Stimulated activated CD4-positive, alpha-beta T cell treated with anti-CD3 and anti-CD28 coated beads, Interleukin-4, amount 100 ng/mL, for 1 hour (primary cell): Measurements from ENCODE around the gene TNRC6B.
"Not testable (repeated sequence)": the region's sequence is repeated elsewhere in the genome, so short reads cannot be mapped to it uniquely, and the experiment has no call there.

Experiments used
- DNase-seq: peaks from one replicate; pipeline ENCODE4 v3.0.0-alpha.2; 2020

TNRC6B gene

DNA sequence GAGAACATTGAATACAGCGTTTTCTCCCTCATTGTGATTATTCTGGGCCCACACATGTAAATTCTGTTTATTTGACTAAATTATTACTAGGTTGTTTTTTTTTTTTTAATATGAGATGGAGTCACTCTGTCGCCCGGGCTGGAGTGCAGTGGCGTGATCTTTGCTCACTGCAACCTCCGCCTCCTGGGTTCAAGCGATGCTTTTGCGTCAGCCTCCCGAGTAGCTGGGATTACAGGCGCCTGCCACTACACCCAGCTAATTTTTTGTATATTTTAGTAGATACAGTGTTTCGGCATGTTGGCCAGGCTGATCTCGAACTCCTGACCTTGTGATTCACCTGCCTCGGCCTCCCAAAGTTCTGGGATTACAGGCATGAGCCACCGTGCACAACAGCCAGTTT is 5.9 kb downstream of the TNRC6B start:
- not testable (repeated sequence) for DNase-seq

DNA sequence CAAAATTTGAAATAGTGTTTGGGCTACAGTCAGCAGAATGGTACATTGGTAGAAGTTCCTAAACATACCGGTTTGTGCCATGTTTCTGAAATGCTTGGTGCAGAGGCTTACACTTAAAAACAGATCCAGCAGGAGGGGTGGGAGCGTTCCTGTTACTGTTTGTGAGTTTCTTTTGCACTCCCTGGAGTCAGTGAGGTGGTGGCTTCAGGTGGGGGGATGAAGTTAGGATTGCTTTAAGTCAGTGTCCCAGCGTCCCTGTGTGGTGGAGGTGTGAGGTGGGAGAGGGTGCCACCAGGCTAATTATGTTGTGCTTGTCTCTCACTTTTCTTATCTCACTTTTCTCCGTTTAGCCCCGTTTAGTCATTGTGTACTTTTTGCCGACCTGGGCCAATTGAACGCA is 9.7 kb downstream of the TNRC6B start:
- no peak for DNase-seq

DNA sequence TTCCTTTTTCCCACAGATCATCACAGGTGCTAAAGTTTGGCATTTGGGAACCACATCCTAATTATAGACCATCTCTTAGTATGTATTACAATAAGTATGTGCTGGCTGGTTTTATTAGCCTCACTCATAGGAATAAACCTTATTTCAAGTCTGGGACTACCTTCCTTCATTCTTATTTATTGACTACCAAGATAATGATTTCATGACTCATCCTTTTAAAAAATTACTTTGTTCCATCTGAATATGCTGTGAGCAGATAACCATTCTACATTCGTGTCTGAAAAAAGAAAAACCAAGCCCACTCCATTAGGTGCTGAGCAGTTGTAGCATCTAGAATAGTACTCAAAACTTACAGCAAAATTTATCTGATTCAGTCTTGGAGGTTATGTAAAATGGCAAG is 12.3 kb downstream of the TNRC6B start:
- DNase-seq, result no peak

DNA sequence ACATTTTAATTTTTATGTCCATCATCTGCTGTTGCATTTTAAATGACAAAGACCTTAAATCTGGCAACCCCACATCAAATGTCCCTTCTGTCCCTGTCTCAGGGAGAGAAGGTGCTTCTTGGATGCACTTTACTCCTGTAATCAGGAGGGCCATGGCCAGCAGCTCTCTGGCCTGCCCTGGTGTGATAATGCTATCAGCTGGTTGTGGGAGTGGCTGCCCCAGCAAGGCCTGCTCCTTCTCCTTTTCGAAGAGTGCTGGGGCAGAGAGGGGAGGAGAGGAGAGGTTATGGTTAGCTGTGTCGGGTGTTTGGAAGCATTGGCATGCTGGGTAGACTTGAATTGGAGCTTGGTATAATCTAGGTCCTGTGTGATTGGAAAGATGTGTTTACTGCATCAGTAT is 12.8 kb downstream of the TNRC6B start:
- DNase-seq, result no peak

DNA sequence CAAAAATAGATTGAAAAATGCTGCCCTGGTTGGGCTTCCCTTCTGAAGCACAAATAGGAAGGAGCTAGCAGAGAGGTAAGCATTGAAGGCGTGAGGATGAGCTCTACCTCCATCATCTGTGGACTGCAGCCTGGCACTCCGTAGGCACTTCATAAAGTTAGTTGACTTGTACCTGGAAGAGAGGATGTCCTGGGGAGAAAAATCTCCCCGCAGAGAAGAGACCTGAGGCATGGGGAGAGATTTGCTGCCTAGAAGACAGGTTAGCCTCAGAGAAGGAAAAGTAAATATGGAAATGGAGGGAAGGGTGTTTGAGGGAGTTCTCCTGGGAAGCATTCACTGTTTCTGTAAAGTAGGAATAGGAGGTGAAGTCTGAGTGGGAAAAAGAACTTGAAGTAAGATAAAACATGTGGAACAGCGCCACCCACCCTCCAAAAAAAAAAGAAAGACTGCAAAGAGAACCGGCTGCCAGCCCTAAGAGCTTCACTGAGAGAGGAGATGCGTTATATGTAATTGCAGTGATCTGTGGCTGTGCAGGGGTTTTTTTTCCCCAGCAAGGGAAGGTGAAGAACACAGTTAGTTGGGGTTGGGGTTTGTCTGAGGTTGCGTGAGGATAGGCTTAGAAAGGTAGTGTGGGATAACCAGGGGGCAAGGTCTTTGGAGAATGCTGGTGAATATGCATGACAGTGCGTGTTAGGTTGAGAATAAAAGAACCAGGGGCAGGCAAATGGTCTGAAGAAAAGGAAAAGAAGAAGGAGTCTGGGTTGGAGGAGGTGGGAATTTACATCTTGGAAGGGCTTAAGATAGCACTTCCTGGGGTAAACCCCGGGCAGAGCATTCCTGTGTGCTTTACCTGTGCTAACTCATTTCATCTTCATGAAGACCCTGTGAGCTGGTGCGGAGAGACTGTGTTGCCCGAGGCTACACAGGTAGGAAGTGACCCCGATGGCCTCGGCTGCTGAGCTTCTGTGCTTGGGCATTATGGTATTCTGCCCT is 16.0 kb downstream of the TNRC6B start:
- no peak for DNase-seq

DNA sequence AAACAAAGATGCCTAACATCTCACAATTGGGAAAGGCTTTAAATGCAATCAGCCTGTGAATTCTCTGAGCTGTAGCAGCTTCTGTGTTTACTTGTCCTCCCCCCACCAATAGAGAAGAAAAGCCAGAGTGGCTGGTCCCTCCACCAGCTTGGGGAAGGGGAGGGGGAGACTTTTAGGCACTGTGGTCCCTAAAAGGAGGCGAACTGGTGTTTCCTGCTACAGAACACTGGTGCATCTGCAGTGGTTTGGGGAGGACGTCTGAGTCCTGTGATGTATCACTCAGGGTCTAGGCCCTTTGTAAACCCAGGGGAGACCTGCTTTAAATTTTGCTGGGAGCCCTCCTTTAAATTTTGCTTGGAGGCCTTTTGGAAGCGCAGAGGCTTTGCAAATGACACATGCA is 16.9 kb downstream of the TNRC6B start:
- no peak for DNase-seq

DNA sequence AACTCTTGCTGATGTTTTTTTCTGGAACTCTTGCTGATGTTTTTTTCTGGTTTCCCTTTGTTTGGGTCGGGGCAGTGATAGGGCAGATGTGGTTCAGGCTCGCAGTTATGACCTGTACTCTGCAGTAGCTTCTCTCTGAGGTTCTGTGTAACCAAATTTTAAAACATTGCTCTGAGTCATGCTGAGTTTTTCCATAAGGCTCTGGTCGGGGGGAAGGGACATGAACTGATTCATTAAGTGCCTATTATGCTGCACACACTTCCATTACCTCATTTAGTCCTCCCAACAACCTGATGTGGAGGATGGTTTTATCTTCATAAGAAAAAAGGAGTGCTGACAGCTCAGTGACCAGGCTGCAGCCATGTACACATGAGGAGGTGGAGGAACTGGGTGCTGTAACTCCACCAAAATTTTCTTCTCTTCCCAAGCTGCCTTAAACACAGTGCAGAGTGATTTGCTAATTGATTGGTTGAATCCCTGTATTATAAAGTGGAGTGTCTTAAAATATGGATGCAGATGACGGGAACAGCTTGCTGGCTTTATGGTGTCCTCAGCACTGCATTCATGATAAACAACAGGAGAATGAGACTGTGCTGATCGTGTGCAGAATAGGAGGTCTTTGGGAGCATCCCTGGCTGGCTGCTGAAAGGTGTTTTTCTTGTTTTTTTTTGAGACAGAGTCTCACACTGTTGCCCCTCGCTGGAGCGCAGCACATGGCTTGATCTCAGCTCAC is 19.1 kb downstream of the TNRC6B start:
- DNase-seq, result peak; percentile 17

DNA sequence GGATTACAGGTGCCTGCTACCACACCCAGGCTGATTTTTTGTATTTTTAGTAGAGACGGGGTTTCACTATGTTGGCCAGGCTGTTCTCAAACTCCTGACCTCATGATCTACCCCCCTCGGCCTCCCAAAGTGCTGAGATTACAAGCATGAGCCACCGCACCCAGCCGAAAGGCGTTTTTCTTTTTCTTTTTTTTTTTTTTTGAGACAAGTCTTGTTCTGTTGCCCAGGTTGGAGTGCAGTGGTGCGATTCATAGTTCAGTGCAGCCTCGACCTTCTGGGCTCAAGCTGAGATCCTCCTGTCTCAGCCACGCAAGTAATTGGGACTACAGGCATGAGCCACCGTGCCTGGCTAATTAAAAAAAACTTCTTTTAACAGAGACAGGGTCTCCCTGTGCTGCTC is 19.7 kb downstream of the TNRC6B start:
- DNase-seq, result not testable (repeated sequence)

DNA sequence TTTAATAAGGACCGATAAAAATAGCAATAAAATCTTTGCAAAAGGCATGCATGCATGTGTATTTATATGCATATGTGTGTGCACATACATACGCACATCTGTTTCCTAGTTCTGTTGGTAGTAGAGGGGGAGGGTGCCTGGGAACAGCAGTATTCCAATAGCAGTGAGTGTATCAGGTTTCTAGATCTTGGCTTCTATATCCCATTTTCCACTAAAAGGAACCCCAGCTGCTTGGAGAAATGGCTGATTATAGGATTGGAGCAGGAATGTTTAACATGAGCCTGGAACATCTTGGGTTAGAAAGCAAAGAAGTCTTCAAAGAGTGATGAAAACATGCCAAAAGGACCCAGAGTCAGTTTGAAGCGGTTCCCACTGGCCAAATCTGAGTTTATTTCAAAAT is 21.0 kb downstream of the TNRC6B start:
- no peak for DNase-seq

DNA sequence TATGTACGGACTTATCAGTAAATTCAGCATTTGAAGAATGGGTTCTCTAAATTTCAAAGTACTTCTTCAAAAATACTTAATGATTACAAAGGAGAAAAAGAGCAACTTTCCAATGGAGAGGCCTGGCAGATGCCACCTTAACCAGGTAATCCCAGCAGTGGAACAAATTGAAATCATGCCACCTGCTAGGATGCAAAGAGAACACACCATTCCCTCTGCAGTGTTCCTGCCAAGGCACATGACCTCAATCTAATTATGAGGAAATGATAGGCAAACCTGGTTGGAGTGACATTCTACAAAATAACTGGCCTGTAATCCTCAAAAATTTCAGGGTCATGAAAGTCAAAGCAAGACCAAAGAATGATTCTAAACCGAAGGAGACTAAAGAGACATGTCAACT is 21.5 kb downstream of the TNRC6B start:
- DNase-seq, result no peak

DNA sequence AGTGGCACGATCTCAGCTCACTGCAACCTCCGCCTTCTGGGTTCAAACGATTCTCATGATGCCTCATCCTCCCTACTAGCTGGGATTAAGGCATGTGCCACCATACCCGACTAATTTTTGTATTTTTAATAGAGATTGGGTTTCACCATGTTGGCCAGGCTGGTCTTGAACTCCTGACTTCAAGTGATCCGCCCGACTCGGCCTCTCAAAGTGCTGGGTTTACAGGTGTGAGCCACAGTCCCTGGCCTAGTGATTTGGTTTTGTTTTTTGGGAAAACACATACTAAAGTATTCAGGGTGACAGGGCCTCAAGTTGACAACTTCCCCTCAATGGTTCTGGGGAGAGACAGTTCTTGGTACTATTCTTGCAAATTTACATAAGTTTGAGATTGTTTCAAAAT is 22.1 kb downstream of the TNRC6B start:
- no peak for DNase-seq

DNA sequence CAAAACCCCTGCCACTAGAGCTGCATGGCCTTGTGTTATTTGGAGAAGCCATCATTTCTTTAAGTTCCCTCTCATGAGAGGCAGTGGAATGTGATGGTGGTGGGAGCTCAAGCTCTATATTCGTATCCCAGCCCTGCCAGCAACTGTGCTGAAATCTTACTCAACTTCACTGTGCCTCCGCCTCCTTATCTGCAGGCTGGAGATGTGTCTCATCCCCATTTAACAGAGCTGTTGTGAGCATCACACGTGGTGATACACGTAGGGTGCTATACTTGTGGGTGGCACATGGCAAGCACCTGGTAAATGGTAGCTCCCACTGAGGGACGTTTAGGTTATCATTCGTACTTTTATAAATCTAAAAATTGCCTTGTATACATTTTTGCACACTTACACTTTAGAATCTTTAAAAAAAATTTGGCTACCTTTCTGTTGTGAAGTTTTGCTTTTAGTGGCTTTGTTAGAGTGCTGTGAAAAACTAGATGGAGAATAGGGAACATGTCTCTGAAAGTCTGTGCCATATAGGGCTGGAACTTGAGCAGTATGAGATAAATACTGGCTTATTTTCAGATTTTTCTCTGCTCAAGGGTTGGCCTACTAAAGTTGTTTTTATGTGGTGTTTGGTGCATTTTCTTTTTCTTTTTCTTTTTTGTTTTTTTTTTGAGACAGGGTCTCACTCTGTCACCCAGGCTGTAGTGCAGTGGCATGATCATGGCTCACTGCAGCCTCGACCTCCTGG is 23.2 kb downstream of the TNRC6B start:
- no peak for DNase-seq

DNA sequence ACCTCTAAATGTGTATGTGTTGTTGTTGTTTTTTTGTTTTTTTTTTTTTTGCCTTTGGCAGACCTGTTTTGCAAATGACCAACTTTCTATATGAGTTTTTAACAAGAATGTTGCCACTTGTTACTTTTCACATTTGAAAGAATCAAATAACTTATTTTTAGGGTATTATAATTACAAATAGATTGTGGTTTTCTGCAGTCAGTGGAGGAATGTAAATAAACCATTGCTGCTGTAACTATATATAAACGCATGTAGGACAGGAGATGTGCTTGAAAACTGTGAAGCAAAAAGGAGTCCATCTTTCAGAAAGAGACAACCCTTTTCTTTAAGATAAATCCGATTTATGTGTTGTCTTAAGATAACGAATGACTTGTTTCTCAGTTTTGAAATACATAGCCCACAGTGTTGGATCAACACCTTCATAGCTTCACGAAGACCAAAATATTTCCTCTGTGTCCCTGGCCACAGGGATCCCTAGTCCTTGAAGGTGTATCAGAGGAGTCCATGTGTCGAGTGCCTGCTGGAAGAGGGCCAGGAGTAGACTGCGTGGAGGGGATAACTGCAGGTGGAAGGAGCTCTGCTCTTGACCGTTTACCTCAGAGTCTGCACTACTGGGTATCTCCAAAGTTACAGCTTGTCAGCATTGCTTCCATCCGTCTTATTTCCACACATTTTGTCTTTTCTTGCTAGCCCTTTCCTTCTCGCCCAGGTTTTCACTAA is 24.7 kb downstream of the TNRC6B start:
- no peak for DNase-seq

DNA sequence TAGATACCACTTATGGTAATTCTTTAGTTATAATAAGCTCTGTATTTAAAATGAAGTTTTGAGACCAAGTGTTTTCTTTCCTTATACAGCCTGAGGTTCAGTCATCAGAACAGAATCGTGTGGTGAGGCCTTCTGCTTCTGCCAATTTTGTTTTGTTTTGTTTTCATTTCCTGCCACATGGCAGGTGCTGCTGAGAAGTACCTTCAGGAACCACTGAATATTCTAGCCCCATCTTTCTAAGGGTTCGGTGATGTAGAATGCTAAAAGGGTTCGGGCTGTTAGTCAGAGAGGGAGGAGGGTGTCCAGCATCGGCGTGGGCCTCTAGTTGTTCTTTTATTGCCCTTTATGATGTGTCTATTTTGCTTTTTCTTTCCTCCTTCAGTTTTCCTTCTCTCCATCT is 25.8 kb downstream of the TNRC6B start:
- no peak for DNase-seq

DNA sequence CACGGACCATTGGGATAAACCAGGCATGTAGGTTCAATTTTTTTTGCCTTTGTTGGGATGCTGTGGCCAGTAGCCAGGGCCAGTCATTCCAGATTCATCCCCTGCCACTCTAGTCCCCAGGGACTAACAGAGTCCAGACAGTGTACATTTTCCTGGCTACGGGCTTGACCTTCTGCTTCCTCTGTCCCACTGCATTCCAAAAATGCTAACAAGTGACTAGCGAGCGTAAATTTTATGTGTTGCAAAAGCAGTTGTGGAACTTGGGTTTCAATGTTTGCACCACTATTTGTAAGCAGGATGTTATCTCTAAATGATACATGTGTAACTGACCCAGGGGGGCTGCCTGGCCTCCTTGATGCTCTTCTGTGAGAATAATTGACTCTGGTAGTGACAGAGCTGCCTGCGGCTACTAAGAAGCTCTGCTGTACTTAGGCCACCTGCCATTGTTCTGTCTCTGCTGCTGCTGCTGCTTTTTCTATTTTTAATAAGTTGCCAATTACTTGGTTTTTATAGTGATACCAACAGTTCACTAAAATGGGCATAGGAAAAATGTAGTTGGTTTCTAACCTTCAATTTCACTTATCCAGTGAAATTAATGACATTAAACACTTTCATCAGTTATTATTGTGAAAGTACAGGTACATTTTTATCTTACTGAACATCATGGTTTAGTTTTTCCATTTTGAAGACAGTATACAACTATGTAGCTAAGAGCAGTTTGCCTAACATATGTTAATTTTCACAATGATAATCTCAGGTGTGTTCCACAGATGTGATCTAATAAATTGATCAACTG is 26.8 kb downstream of the TNRC6B start:
- DNase-seq, result no peak

DNA sequence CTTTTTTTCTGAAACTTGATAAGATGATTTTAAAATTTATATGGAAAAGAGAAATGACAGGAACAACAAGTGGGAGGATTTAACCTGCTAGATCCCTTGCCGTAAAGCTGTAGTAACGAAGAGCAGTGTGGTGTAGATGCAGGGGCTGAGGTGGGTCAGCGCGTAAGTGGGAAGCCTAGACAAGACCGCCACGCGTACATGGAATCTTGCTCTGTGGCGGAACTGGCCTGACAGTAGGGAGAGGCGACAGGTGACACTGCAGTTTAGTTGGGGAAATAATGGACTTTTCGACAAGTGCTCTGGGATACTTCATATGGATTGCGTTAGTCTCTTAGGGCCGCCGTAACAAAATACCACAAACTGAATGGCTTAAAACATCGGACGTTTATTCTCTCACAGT is 28.8 kb downstream of the TNRC6B start:
- no peak for DNase-seq

DNA sequence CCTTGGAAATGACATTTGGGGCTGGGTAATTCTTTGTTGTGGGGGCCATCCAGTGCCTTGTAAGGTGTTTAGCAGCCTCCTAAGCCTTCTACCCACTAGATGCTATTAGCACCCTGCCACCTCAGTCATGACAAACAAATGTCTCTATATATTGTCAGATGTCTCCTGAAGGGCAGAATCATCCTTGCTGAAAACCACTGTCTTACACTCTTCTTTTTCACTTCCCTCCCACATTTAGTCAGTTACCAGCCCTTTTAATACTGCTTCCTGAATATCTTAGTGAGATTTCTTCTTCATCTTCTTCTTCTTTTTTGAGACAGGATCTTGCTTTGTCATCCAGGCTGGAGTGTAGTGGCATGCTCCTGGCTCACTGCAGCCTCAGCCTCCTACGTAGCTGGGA is 33.1 kb downstream of the TNRC6B start:
- no peak for DNase-seq

DNA sequence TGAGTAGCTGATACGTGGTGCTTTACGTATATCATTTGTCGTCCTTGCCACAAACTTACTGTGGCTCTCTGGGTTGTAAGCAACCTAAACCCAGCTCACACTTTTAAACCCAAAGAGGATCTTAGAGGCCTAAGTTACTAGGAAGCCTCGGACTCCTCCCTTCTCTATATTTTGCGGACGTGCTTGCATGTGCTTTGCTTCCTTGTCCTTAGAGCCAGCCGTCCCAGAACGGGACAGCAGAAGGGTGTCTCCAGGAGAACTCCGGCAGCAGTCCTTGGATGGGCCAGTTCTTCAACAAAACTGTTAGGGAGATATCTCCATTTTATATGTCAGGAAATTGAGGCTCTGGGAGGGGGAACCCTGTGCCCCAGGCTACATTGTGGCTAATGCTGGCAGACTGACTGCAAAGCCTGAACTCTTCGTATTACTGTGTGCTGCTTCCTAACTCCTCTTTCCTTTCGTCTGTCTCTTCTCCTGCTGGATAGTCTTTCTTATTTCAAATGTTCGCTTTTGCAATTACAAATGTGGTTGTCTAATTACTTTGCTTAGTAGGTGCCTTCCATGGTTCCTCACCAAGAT is 33.8 kb downstream of the TNRC6B start:
- no peak for DNase-seq

DNA sequence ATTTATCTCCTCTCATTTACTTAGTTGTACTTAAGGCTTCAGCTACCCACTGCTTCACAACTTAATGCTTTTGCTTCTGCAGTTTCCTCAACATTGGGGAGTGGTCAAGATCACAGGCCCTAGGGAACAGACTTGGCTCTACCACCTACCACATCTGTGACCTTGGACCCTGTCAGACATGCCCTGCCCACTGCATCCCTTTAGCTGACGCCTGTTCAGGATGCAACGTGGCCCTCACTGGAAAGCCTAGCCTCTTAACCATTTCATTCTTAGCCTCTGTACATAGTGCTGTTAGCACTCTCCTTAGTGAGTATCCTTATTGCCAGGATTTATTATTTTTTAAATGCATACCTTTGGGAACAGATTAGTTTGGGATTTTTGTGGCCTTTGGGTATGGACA is 34.4 kb downstream of the TNRC6B start:
- DNase-seq, result no peak

DNA sequence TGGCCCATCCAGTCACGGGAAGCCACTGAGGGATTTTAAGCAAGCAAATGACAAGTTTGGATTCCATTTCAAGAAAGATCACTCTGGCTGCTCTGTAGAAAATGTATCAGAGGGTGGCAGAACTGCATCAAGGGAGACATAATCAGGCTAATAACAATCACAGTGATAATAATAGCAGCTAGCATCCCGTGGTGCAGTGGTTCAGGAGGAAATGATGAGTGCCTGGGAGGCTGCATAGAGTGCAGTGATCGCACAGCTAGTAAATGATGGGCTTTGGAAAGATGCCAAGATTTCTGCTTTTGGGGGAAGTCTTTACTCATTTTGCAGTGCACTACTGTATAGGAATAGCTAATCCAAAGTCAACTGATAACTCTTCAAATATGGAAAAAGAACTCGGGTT is 35.8 kb downstream of the TNRC6B start:
- no peak for DNase-seq

DNA sequence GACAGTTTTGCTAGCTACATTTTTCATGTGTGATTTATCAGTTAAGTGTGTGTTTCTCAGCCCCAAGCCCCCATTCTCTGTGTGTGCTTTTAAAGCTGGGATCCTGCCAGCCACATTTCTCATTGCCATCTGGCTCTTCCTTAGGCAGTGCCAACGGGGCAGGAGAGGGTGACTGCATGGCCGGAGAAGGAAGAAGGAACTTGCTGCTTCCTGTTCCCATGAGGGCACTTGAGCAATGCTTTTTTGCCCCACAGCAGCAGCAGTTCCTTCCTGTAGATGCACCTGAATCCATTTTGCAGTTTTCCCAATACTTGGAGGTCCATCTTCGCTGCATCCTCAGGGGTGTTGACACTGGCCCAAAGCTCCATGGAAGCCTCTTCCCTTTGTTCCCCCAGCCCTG is 37.5 kb downstream of the TNRC6B start:
- no peak for DNase-seq
